Panc1 (cell line): ENCODE results near the gene GGA1. TPM values are rescaled to one million over a fixed set of nuclear protein-coding genes. Genes with fewer than 3 reads are reported as not detected.

Experiments used
- ATAC-seq: fragments of 200-7000 bp; cut with Tn5 transposase; 2 replicates; pipeline ENCODE4 v1.9.1; 2020; ENCODE audit warnings: mild to moderate bottlenecking, moderate library complexity
- BruUV-seq: library from RNA; stranded (reverse); fragments of 400-500 nt; replicated peaks from 2 replicates; lab custom pipeline; 2021; lab: Mats Ljungman, UMichigan
- CTCF ChIA-PET: fragments of 300-600 bp; sonication (Branson Sonifier 250); formaldehyde crosslinking; loops from one replicate; lab custom pipeline; 2022; ENCODE audit warnings: antibody characterized with exemption; lab: Charles Lee
- POLR2A ChIA-PET: fragments of 300-600 bp; sonication (Branson Sonifier 250); formaldehyde crosslinking; loops from one replicate; lab custom pipeline; 2022; ENCODE audit warnings: antibody characterized with exemption; lab: Charles Lee
- DNase-seq: peaks from one replicate; pipeline ENCODE4 v3.0.0-alpha.2; 2010; ENCODE audit warnings: low read depth, low spot score
- H3K27ac ChIP-seq: 2 replicates; pipeline ENCODE4 v1.5.1; 2011; ENCODE audit warnings: mild to moderate bottlenecking, low read length, inconsistent platforms
- H3K27me3 ChIP-seq: fragments of 200-500 bp; sonication (Bioruptor generic); 2 replicates; pipeline ENCODE4 v1.6.0; 2014; ENCODE audit warnings: low read length, inconsistent platforms; ENCODE audit not compliant: control insufficient read depth, insufficient read depth
- H3K36me3 ChIP-seq: fragments of 200-500 bp; sonication (Bioruptor generic); 2 replicates; pipeline ENCODE4 v1.5.1; 2014; ENCODE audit warnings: inconsistent platforms, mild to moderate bottlenecking, low read length, moderate library complexity; ENCODE audit not compliant: control insufficient read depth, insufficient read depth
- H3K4me1 ChIP-seq: 2 replicates; pipeline ENCODE4 v1.5.1; 2011; ENCODE audit warnings: inconsistent platforms, mild to moderate bottlenecking, low read length, moderate library complexity; ENCODE audit not compliant: control insufficient read depth, insufficient read depth
- H3K4me3 ChIP-seq, 2 experiments: 2 replicates each; pipeline ENCODE4 v1.5.1; 2011 to 2012; ENCODE audit warnings: low read depth in 2 of 2, low read length in 2 of 2, mild to moderate bottlenecking in 2 of 2, inconsistent platforms in 1 of 2, moderate library complexity in 1 of 2
- H3K9me3 ChIP-seq: fragments of 200-500 bp; sonication (Bioruptor generic); 2 replicates; pipeline ENCODE4 v1.5.1; 2014; ENCODE audit warnings: low read depth, mild to moderate bottlenecking, inconsistent platforms, low read length, moderate library complexity; ENCODE audit not compliant: control insufficient read depth, insufficient read depth
- CTCF ChIP-seq: fragments of 450-650 bp; IDR thresholded peaks from 2 replicates; pipeline ENCODE4 v1.5.1; 2017; ENCODE audit warnings: mild to moderate bottlenecking
- POLR2AphosphoS5 ChIP-seq: IDR thresholded peaks from 2 replicates; pipeline ENCODE4 v1.6.1; 2012; ENCODE audit warnings: mild to moderate bottlenecking, low read depth, low read length, moderate library complexity
- SIN3A ChIP-seq: IDR thresholded peaks from 2 replicates; pipeline ENCODE4 v1.6.1; 2012; ENCODE audit warnings: low read depth, mild to moderate bottlenecking, low read length, moderate library complexity, borderline replicate concordance; ENCODE audit not compliant: insufficient read depth
- TCF7L2 ChIP-seq: IDR thresholded peaks from 2 replicates; pipeline ENCODE4 v1.6.1; 2011; ENCODE audit warnings: mild to moderate bottlenecking, low read depth, low read length, inconsistent platforms
- in situ Hi-C: cut with HindIII; loops from 2 replicates; pipeline ENCODE4 v1.10.0; 2016; ENCODE audit warnings: low sequenced_read_pairs, low pct_unique_long_range_greater_than_20kb
- intact Hi-C: fragments of 100-400 bp; cut with micrococcal nuclease; formaldehyde crosslinking; loops from one replicate; pipeline ENCODE4 v1.10.0; 2022; ENCODE audit not compliant: unreplicated experiment
- total RNA-seq: library from RNA; stranded (reverse); gene quantifications from one replicate; pipeline ENCODE4 v1.2.1, GENCODE V29; 2021; ENCODE audit not compliant: unreplicated experiment
- TF ChIP-seq, protein P1 (sequence below), 2 experiments: IDR thresholded peaks; 2 replicates each; pipeline ENCODE4 v1.6.1; 2011 to 2012; ENCODE audit warnings: low read depth in 2 of 2, control low read depth in 1 of 2, low read length in 1 of 2, mild to moderate bottlenecking in 1 of 2, moderate library complexity in 1 of 2; ENCODE audit not compliant: insufficient read depth in 1 of 2

Gene GGA1
- total RNA-seq, 1 experiment from 2014 or later = 45.4 TPM

DNA sequence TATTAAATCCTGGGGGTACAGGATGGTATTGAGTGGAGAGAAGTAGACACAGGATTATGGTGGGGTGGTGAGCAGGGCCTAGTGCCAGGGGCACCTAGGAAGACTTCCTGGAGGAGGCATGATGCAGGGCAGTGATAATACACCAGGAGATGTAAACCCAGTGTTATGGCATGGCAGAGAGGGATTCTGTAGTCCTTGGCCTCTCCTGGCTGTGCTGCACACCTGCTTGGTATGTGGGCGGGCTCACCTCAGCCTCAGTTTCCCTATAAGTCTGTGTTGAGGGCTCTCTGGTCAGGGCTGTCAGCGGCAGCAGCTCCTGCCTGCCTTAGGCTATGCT, 52.0 kb downstream of the GGA1 start:
- CTCF ChIA-PET = interaction anchor here (2.1 kb wide), 1 partner anchor 20 kb away, joined by 11 read pairs; no protein-coding TSS in a partner anchor
- DNase-seq = no peak
- no peak for ATAC-seq
- no peaks in the 10 kb centered on the region for H3K27me3 ChIP-seq
- POLR2A ChIA-PET = interaction anchor here (0.5 to 1.4 kb wide), 3 partner anchors 15 to 58 kb away, joined by 4 to 9 read pairs (median 6); partner anchors contain the start of gene LGALS1
- H3K27ac ChIP-seq = no peak overlapping the region
- TF ChIP-seq, protein P1, sequence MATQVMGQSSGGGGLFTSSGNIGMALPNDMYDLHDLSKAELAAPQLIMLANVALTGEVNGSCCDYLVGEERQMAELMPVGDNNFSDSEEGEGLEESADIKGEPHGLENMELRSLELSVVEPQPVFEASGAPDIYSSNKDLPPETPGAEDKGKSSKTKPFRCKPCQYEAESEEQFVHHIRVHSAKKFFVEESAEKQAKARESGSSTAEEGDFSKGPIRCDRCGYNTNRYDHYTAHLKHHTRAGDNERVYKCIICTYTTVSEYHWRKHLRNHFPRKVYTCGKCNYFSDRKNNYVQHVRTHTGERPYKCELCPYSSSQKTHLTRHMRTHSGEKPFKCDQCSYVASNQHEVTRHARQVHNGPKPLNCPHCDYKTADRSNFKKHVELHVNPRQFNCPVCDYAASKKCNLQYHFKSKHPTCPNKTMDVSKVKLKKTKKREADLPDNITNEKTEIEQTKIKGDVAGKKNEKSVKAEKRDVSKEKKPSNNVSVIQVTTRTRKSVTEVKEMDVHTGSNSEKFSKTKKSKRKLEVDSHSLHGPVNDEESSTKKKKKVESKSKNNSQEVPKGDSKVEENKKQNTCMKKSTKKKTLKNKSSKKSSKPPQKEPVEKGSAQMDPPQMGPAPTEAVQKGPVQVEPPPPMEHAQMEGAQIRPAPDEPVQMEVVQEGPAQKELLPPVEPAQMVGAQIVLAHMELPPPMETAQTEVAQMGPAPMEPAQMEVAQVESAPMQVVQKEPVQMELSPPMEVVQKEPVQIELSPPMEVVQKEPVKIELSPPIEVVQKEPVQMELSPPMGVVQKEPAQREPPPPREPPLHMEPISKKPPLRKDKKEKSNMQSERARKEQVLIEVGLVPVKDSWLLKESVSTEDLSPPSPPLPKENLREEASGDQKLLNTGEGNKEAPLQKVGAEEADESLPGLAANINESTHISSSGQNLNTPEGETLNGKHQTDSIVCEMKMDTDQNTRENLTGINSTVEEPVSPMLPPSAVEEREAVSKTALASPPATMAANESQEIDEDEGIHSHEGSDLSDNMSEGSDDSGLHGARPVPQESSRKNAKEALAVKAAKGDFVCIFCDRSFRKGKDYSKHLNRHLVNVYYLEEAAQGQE (IDR thresholded peaks at IDR 0.05; ENCODE audit: insufficient read depth in 1 of 2, low read depth in 2 of 2, low read length in 1 of 2) = no peak
- TF ChIP-seq SIN3A (no peak), CTCF (no peak), POLR2AphosphoS5 (no peak), TCF7L2 (no peak)
- peaks cover 17% of the 10 kb centered on the region for H3K4me1 ChIP-seq
- in situ Hi-C loops (no loop called here), intact Hi-C loops (no loop called here)
- peak overlapping the region in 1 of 2 experiments; percentile 74; a peak in 1 of 4 replicates for H3K4me3 ChIP-seq
- H3K9me3 ChIP-seq = no peaks in the 10 kb centered on the region
- BruUV-seq = no TSS peak
- no peaks in the 10 kb centered on the region for H3K36me3 ChIP-seq

- H3K9me3 ChIP-seq = no peaks in the 10 kb centered on the region
- intact Hi-C loops (no loop called here), in situ Hi-C loops (no loop called here)
- peaks cover 17% of the 10 kb centered on the region for H3K4me1 ChIP-seq
- no peak overlapping the region for H3K4me3 ChIP-seq
- no peaks in the 10 kb centered on the region for H3K36me3 ChIP-seq
- no peak for DNase-seq
- ChIA-PET POLR2A (interaction anchor here (0.5 to 1.4 kb wide), 5 partner anchors 14 to 71 kb away, joined by 4 to 10 read pairs (median 8); partner anchors contain the start of gene LGALS1), CTCF (interaction anchor here (0.6 to 2.1 kb wide), 2 partner anchors 18 to 20 kb away, joined by 3 to 11 read pairs; no protein-coding TSS in a partner anchor)
- ATAC-seq = 0 out of 2 replicates have a peak, but pooled peaks have one; percentile 36
- no peak overlapping the region for H3K27ac ChIP-seq
- TF ChIP-seq SIN3A (no peak), TCF7L2 (no peak), POLR2AphosphoS5 (no peak), CTCF (no peak)
- TF ChIP-seq, protein P1 (IDR thresholded peaks at IDR 0.05; ENCODE audit: insufficient read depth in 1 of 2, low read depth in 2 of 2, low read length in 1 of 2) = no peak
- no peaks in the 10 kb centered on the region for H3K27me3 ChIP-seq
- TSS peak; percentile 82 for BruUV-seq
Observed at GRCh38 chr22:37661160-37661924, 52.7 kb downstream of the GGA1 start.
